Kidney capillary endothelial cell (primary cell): ENCODE measurements around the gene BIRC5.

Source experiments
- DNase-seq: peaks from one replicate; pipeline ENCODE4 v3.0.0-alpha.2; 2018; ENCODE audit warnings: low spot score

The BIRC5 gene

DNA sequence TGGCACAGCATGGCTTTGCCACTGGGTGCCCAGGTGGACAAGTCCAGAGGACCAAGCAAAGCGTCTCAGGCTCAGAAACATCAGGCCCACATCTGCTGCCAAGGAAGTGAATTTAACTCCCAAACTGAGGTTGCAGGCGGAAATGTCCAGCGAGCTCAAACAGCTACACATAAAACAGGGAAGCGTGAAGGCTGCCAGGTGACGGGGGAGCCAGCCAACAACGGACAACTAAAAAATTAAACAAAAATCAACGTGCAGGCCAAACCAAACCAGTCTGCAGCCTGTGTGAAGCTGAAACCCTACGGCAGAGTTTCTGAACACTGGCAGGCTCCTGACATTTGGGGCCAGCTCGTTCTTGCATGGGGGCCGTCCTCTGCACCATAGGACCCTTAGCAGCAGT, 29.7 kb upstream of the BIRC5 start:
- DNase-seq: no peak

GRCh38 chr17:78184868-78185267, 29.2 kb upstream of the BIRC5 start:
- no peak for DNase-seq

DNA sequence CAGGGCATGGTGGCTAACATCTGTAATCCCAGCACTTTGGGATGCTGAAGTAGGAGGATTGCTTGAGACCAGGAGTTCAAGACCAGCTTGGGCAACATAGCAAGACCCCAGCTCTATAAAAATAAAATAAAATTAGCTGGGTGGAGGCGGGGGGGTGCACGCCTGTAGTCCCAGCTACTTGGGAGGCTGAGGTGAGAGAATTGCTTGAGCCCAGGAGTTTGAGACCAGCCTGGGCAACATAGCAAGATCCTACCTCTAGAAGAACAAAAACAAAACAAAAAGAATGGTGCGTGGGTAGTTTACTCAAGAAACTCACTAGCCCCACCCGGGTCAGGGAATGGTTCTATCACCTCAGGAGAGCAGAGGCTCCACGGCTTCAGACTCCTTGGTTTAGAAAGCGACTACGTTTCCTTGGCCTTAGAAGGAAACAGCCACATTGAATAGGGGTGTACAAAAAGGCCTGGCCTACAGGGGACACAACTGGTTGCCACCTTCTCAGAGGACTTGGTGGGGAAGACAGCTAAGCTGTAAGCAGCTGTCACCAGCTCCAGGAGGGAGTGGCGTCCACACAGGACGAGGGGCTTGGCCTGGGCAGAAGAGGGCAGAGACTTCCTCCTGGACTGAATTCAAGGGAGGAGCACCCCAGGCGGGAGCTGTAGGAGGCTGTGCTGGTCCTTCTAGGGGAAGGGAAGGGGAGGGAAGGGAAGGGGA, 27.9 kb upstream of the BIRC5 start:
- DNase-seq: no peak

DNA sequence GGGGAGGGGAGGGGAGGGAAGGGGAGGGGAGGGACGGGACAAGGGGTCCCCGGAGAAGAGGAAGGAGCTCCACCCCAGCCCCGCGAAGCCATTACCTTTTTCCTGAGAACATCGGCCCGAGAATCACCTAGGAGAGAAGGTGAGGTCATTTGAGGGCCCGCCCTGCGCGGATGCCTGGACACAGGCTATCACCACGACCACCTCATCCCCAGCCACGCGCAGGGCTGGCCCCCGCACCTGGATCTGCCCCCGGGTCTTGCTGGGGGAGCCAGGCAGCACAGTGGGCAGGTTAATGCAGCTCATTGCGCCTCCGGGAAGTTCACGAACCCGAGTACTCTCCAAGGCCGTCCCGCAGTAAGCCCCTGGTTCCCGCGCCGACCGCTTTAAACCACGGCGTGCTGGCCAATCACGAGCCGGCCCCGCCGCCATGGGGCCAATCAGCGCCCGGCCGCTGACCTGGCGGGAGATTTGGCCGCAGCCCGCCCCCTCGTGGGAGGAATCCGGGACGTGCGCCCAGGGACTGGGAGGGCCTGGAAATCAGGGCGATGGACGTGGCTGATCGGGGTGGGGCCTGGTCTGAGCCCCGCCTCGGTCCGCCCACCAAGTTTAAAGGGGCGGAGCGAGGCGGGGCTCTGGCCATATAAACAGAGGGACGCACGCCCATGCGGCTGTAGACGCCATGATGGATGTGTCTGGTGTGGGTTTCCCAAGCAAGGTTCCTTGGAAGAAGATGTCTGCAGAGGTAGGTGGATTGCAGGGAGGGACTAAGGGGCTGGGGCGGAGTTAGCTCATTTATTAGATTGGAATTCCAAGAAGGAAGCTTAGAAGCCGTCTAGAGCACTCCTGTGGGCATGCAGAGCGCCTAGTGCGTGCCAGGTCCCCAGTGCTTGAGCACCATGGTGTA, 27.1 kb upstream of the BIRC5 start, which contains the start of the genes AFMID and TK1:
Gene AFMID (plus strand): TSS at position 671 of the 904 bp plus-strand sequence. CDS start 9 bp downstream, at position 680.
Gene TK1 (minus strand): TSS at position 361 of the 904 bp plus-strand sequence. CDS start 58 bp downstream, at position 303.
- DNase-seq: peak; percentile 98

GRCh38 chr17:78196716-78197115, 17.3 kb upstream of the BIRC5 start:
- no peak for DNase-seq

DNA sequence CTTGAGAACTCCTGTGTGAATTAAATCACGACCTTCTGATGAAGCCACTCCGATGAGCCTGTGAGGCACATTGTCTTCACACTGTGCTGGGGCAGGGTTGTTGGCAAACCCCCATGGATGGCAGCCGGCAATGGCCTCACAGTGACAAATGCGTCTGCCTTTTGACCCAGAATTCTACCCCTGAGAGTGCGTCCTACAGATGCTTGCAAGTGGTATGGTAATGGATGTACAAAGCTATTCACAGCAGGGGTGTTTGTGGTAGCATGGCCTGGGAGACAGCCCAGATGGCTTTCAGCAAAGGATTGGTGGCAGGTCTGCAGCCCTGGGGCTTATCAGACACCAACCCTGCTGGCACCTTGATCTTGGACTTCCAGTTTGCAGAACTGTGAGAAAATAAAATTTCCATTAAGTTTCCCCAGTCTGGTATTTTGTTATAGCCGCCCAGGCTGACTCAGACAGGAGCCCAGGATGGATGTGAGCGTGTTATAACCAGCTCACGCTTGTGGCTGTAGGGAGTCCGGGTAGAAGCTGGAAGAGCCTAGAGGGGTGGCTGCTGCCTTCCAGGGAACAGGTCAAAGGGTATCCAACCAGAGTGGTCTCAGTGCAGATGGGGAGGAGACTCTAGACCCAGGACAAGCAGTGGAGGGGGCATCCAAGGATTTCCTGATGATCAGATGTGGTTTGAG, 16.8 kb upstream of the BIRC5 start:
- no peak for DNase-seq

GRCh38 chr17:78200451-78200850, 13.6 kb upstream of the BIRC5 start:
- DNase-seq: no peak

DNA sequence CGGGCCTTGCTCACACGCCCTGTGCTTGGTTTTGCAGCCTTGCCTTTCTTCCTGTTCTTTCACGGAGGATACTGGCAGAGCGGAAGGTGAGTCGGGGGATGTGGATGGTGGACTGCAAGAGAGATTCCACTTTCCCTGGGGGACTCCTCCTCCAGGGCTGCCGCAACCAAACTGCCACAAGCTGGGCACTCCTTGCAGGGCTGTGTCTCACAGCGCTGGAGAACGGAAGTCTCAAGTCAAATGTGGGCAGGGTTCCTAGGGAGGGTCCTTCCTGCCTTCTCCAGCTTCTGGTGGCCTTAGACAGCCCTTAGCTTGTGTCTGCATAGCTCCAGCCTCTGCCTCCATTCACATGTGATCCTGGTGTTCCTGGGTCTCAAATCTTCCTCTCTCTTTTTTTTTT, 11.4 kb upstream of the BIRC5 start:
- DNase-seq: no peak

DNA sequence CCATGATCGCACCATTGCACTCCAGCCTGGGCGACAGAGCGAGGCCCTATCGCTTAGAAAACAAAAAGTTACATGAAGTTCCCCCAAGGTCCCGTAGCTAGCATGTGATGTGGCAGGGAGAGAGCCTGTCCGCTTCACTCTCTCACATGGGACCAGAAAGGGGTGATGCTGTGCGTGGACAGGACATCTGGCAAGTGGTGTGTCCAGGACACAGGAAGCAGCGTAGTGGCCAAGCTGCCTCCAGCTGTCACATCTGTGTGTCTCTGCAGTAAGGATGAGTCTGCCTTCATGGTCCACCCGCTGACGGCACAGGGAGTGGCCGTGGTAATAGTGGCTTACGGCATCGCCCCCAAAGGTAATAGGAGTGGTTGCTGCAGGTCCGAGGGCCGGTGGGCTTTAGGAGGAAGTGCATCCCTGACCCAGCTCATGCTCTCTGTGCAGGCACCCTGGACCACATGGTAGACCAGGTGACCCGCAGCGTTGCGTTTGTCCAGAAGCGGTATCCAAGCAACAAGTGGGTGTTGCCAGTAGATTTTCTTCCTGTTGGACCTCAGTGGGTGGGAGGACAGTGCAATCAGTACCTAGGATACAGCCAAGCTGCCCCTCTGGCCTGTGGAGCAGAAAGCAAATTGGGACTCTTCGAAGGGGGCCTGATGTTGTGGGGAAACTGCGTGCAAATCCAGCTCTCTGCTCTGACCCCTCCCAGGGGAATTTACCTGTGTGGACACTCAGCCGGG, 9.5 kb upstream of the BIRC5 start:
- DNase-seq: no peak

- no peak for DNase-seq
Observed at GRCh38 chr17:78205124-78205775, 8.8 kb upstream of the BIRC5 start.

DNA sequence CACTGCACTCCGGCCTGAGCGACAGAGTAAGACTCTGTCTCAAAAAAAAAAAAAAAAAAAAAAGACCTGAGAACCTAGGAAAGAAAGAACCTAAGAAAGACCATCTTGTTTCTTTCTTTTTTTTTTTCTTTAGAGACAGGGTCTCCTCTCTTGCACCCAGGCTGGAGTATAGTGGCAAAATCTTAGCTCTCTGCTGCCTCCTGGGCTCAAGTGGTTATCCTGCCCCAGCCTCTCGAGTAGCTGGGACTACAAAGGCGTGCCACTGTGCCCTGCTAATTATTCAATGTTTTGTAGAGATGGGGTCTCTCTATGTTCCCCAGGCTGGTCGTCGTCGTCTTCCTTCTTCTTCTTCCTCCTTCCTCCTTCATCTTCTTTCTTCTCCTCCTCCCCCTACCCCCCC, 7.8 kb upstream of the BIRC5 start:
- no peak for DNase-seq

- DNase-seq: no peak
Observed at GRCh38 chr17:78208486-78208885, 5.6 kb upstream of the BIRC5 start.

DNA sequence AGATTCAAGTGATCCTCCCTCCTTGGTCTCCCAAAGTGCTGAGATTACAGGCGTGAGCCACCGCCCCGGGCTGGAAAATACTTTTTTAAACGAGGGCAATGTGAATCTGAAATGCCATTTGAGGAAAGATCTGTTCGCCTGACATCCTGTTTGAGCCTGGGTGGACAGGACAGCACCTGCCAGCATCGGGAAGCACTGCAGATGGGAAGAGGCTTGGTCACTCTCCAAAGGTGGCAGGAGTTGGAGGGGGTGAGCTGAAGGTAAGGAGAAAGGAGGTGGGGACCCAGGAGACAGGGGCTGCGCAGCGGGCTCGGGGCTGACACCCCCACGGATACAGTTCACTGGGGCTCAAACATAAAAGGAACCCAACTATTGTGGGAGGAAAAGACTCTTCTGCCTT, 3.9 kb upstream of the BIRC5 start:
- DNase-seq: no peak

- no peak for DNase-seq
Observed at GRCh38 chr17:78211032-78211431, 3.0 kb upstream of the BIRC5 start.

- no peak for DNase-seq
Observed at GRCh38 chr17:78214706-78215061, 631 bp downstream of the BIRC5 start.

DNA sequence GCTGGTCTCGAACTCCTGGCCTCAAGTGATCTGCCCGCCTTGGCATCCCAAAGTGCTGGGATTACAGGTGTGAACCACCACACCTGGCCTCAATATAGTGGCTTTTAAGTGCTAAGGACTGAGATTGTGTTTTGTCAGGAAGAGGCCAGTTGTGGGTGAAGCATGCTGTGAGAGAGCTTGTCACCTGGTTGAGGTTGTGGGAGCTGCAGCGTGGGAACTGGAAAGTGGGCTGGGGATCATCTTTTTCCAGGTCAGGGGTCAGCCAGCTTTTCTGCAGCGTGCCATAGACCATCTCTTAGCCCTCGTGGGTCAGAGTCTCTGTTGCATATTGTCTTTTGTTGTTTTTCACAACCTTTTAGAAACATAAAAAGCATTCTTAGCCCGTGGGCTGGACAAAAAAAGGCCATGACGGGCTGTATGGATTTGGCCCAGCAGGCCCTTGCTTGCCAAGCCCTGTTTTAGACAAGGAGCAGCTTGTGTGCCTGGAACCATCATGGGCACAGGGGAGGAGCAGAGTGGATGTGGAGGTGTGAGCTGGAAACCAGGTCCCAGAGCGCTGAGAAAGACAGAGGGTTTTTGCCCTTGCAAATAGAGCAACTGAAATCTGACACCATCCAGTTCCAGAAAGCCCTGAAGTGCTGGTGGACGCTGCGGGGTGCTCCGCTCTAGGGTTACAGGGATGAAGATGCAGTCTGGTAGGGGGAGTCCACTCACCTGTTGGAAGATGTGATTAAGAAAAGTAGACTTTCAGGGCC, 5.5 kb downstream of the BIRC5 start:
- no peak for DNase-seq

GRCh38 chr17:78223061-78223460, 9.0 kb downstream of the BIRC5 start:
- peak; percentile 36 for DNase-seq

DNA sequence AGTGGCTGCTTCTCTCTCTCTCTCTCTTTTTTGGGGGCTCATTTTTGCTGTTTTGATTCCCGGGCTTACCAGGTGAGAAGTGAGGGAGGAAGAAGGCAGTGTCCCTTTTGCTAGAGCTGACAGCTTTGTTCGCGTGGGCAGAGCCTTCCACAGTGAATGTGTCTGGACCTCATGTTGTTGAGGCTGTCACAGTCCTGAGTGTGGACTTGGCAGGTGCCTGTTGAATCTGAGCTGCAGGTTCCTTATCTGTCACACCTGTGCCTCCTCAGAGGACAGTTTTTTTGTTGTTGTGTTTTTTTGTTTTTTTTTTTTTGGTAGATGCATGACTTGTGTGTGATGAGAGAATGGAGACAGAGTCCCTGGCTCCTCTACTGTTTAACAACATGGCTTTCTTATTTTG, 9.7 kb downstream of the BIRC5 start:
- no peak for DNase-seq

DNA sequence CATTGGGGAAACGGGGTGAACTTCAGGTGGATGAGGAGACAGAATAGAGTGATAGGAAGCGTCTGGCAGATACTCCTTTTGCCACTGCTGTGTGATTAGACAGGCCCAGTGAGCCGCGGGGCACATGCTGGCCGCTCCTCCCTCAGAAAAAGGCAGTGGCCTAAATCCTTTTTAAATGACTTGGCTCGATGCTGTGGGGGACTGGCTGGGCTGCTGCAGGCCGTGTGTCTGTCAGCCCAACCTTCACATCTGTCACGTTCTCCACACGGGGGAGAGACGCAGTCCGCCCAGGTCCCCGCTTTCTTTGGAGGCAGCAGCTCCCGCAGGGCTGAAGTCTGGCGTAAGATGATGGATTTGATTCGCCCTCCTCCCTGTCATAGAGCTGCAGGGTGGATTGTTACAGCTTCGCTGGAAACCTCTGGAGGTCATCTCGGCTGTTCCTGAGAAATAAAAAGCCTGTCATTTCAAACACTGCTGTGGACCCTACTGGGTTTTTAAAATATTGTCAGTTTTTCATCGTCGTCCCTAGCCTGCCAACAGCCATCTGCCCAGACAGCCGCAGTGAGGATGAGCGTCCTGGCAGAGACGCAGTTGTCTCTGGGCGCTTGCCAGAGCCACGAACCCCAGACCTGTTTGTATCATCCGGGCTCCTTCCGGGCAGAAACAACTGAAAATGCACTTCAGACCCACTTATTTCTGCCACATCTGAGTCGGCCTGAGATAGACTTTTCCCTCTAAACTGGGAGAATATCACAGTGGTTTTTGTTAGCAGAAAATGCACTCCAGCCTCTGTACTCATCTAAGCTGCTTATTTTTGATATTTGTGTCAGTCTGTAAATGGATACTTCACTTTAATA, 10.4 kb downstream of the BIRC5 start:
- no peak for DNase-seq
